BE2C (cell line): ENCODE results near the gene ACTA2.

ENCODE experiments used
- DNase-seq: peaks from one replicate; pipeline ENCODE4 v3.0.0-alpha.2; 2020
- H3K27me3 ChIP-seq: fragments of 250-450 bp; sonication (Bioruptor Pico); 2 replicates; pipeline ENCODE4 v1.5.1; 2020; ENCODE audit warnings: mild to moderate bottlenecking
- H3K36me3 ChIP-seq: fragments of 250-450 bp; sonication (Bioruptor Pico); 2 replicates; pipeline ENCODE4 v1.5.1; 2020; ENCODE audit warnings: mild to moderate bottlenecking
- H3K4me1 ChIP-seq: fragments of 250-450 bp; sonication (Bioruptor Pico); 2 replicates; pipeline ENCODE4 v1.5.1; 2020
- H3K4me3 ChIP-seq: 2 replicates; pipeline ENCODE4 v1.5.1; 2011; ENCODE audit warnings: low read depth, low read length
- H3K9me3 ChIP-seq: fragments of 250-450 bp; sonication (Bioruptor Pico); 2 replicates; pipeline ENCODE4 v1.5.1; 2020
- TF ChIP-seq, protein P1 (sequence below): IDR thresholded peaks from 2 replicates; pipeline ENCODE4 v1.5.1; 2012; ENCODE audit warnings: mild to moderate bottlenecking, low read depth, low read length

Gene ACTA2

DNA sequence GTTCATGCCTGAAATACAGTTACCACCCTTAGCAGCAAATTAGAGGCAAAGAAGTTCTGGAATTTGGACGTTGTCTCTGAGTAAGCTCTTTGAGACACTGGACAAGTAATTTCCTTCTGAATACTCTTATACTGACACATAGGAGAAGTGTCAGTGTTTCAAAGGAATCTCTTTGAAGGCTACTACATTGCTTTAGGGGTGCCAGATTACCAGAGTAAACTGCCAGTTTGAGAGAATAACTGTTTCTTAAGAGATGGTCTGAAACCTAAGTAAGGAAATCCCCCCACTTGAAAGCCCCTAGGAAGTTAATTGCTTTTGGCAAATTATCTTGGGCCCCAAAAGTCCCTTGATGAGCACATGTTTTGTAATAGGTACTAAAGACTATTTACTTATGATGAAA, 41.4 kb upstream of the ACTA2 start:
- H3K9me3 ChIP-seq: no peaks in the 10 kb centered on the region
- peaks cover 7% of the 10 kb centered on the region for H3K27me3 ChIP-seq
- H3K4me3 ChIP-seq: no peak overlapping the region
- H3K36me3 ChIP-seq: no peaks in the 10 kb centered on the region
- TF ChIP-seq, protein P1, sequence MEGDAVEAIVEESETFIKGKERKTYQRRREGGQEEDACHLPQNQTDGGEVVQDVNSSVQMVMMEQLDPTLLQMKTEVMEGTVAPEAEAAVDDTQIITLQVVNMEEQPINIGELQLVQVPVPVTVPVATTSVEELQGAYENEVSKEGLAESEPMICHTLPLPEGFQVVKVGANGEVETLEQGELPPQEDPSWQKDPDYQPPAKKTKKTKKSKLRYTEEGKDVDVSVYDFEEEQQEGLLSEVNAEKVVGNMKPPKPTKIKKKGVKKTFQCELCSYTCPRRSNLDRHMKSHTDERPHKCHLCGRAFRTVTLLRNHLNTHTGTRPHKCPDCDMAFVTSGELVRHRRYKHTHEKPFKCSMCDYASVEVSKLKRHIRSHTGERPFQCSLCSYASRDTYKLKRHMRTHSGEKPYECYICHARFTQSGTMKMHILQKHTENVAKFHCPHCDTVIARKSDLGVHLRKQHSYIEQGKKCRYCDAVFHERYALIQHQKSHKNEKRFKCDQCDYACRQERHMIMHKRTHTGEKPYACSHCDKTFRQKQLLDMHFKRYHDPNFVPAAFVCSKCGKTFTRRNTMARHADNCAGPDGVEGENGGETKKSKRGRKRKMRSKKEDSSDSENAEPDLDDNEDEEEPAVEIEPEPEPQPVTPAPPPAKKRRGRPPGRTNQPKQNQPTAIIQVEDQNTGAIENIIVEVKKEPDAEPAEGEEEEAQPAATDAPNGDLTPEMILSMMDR: no peak
- H3K4me1 ChIP-seq: no peaks in the 10 kb centered on the region
- no peak for DNase-seq

DNA sequence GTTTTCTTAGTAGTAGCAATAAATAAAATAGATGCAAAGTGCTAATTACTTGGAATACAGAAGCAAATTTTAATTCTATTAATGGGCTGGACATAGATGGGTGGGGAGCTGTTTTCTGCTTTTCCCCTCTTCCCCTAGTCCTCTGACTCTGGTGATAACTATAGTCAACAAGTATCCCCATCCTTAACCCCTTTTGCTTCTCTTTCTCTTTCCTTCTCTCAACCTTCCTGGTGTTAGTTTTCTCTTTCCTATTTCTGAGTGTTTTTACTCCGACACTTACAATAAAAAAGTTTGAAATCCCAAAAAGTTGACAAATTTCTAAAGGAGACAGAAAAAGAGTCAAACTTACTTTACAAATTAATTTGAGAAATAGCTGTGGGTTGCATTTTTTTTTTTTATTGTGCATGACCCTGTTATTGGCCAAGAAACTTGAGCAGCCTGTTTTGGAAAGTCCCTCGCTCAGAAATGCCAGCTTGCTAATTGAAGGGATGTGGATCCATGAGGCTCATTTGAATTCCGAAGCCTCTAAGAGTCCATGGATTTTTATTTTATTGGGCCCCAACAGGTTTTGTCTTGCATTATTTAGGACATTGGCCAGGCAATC, 40.5 kb upstream of the ACTA2 start:
- no peaks in the 10 kb centered on the region for H3K4me1 ChIP-seq
- no peak overlapping the region for H3K4me3 ChIP-seq
- H3K36me3 ChIP-seq: no peaks in the 10 kb centered on the region
- TF ChIP-seq, protein P1: no peak
- no peaks in the 10 kb centered on the region for H3K9me3 ChIP-seq
- peaks cover 7% of the 10 kb centered on the region for H3K27me3 ChIP-seq
- no peak for DNase-seq

GRCh38 chr10:88991899-88992320, 39.3 kb upstream of the ACTA2 start:
- H3K4me3 ChIP-seq: peak overlapping the region; percentile 78
- TF ChIP-seq, protein P1: no peak
- H3K36me3 ChIP-seq: no peaks in the 10 kb centered on the region
- H3K27me3 ChIP-seq: peaks cover 7% of the 10 kb centered on the region
- H3K9me3 ChIP-seq: no peaks in the 10 kb centered on the region
- DNase-seq: no peak
- H3K4me1 ChIP-seq: no peaks in the 10 kb centered on the region

GRCh38 chr10:88991161-88991898, 38.8 kb upstream of the ACTA2 start:
- H3K27me3 ChIP-seq: peaks cover 7% of the 10 kb centered on the region
- DNase-seq: peak; percentile 28
- TF ChIP-seq, protein P1: no peak
- no peaks in the 10 kb centered on the region for H3K9me3 ChIP-seq
- no peaks in the 10 kb centered on the region for H3K36me3 ChIP-seq
- H3K4me3 ChIP-seq: peak overlapping the region; percentile 78
- H3K4me1 ChIP-seq: no peaks in the 10 kb centered on the region

- no peaks in the 10 kb centered on the region for H3K4me1 ChIP-seq
- peak; percentile 21 for DNase-seq
- H3K9me3 ChIP-seq: no peaks in the 10 kb centered on the region
- peak within 1 kb of the TSS; percentile 78 for H3K4me3 ChIP-seq
- no peaks in the 10 kb centered on the region for H3K36me3 ChIP-seq
- TF ChIP-seq, protein P1: no peak
- peaks cover 7% of the 10 kb centered on the region for H3K27me3 ChIP-seq
These were observed 38.0 kb upstream of the ACTA2 start, which contains the start of gene FAS for GRCh38 chr10:88990384-88991160. Gene FAS, plus strand, starts transcription at chr10:88990798. Its CDS starts 79 bp downstream, at chr10:88990877.
